Measurements from ENCODE around the gene VEGFA. TPM values are rescaled to one million over a fixed set of nuclear protein-coding genes. Genes with fewer than 3 reads are reported as not detected.

Gene VEGFA
- total and polyA plus RNA-seq, 4 donors: 45.8 to 74.3 (median 61.8) TPM

- H3K27ac ChIP-seq (ENCODE audit: low read depth, low read length): no peak overlapping the region
These were observed 23.3 kb downstream of the VEGFA start for GRCh38 chr6:43793154-43793874.

GRCh38 chr6:43793875-43794242, 23.8 kb downstream of the VEGFA start:
- no peaks in the 10 kb centered on the region for H3K9me3 ChIP-seq (ENCODE audit: control insufficient read depth, insufficient read depth, low read length)
- no peak overlapping the region for H3K4me3 ChIP-seq (ENCODE audit: low read depth, low read length)
- H3K4me1 ChIP-seq (ENCODE audit: control insufficient read depth, insufficient read depth, low read length): no peaks in the 10 kb centered on the region
- 63% methylated on average over 5 of the region's 9 CpGs for WGBS (ENCODE audit: insufficient coverage)
- DNase-seq (ENCODE audit: low read depth in 4 of 6, low spot score in 6 of 6): no peak
- H3K27ac ChIP-seq (ENCODE audit: low read depth, low read length): no peak overlapping the region
- H3K36me3 ChIP-seq (ENCODE audit: control insufficient read depth, insufficient read depth, low read length): no peaks in the 10 kb centered on the region
- H3K27me3 ChIP-seq (ENCODE audit: control insufficient read depth, insufficient read depth, low read length): no peaks in the 10 kb centered on the region

More at GRCh38 chr6:43793154-43793874, 23.3 kb downstream of the VEGFA start:
- Histone ChIP-seq H3K36me3 (ENCODE audit: control insufficient read depth, insufficient read depth, low read length) (peaks cover 1% of the 10 kb centered on the region), H3K4me3 (ENCODE audit: low read depth, low read length) (no peak overlapping the region), H3K4me1 (ENCODE audit: control insufficient read depth, insufficient read depth, low read length) (no peaks in the 10 kb centered on the region), H3K27me3 (ENCODE audit: control insufficient read depth, insufficient read depth, low read length) (no peaks in the 10 kb centered on the region), H3K9me3 (ENCODE audit: control insufficient read depth, insufficient read depth, low read length) (no peaks in the 10 kb centered on the region)
- DNase-seq (ENCODE audit: low read depth in 4 of 6, low spot score in 6 of 6): no peak
- WGBS (ENCODE audit: insufficient coverage): 76% methylated on average over 5 of the region's 5 CpGs

GRCh38 chr6:43795421-43795820, 25.4 kb downstream of the VEGFA start:
- Histone ChIP-seq H3K27ac (ENCODE audit: low read depth, low read length) (no peak overlapping the region), H3K36me3 (ENCODE audit: control insufficient read depth, insufficient read depth, low read length) (no peaks in the 10 kb centered on the region), H3K27me3 (ENCODE audit: control insufficient read depth, insufficient read depth, low read length) (no peaks in the 10 kb centered on the region), H3K4me3 (ENCODE audit: low read depth, low read length) (no peak overlapping the region), H3K9me3 (ENCODE audit: control insufficient read depth, insufficient read depth, low read length) (no peaks in the 10 kb centered on the region), H3K4me1 (ENCODE audit: control insufficient read depth, insufficient read depth, low read length) (no peaks in the 10 kb centered on the region)
- DNase-seq (ENCODE audit: low read depth in 4 of 6, low spot score in 6 of 6): no peak
- no CpG with 5 or more reads among the region's 8 CpGs for WGBS (ENCODE audit: insufficient coverage)

- WGBS (ENCODE audit: insufficient coverage): 86% methylated on average over 5 of the region's 5 CpGs
- DNase-seq (ENCODE audit: low read depth in 4 of 6, low spot score in 6 of 6): no peak
- Histone ChIP-seq H3K9me3 (ENCODE audit: control insufficient read depth, insufficient read depth, low read length) (no peaks in the 10 kb centered on the region), H3K27me3 (ENCODE audit: control insufficient read depth, insufficient read depth, low read length) (no peaks in the 10 kb centered on the region), H3K4me3 (ENCODE audit: low read depth, low read length) (no peak overlapping the region), H3K27ac (ENCODE audit: low read depth, low read length) (no peak overlapping the region), H3K36me3 (ENCODE audit: control insufficient read depth, insufficient read depth, low read length) (no peaks in the 10 kb centered on the region), H3K4me1 (ENCODE audit: control insufficient read depth, insufficient read depth, low read length) (no peaks in the 10 kb centered on the region)
These were observed 26.2 kb downstream of the VEGFA start for GRCh38 chr6:43796168-43796567.

- Histone ChIP-seq H3K4me1 (ENCODE audit: control insufficient read depth, insufficient read depth, low read length) (no peaks in the 10 kb centered on the region), H3K27ac (ENCODE audit: low read depth, low read length) (no peak overlapping the region), H3K9me3 (ENCODE audit: control insufficient read depth, insufficient read depth, low read length) (no peaks in the 10 kb centered on the region), H3K27me3 (ENCODE audit: control insufficient read depth, insufficient read depth, low read length) (no peaks in the 10 kb centered on the region), H3K4me3 (ENCODE audit: low read depth, low read length) (no peak overlapping the region), H3K36me3 (ENCODE audit: control insufficient read depth, insufficient read depth, low read length) (no peaks in the 10 kb centered on the region)
- no peak for DNase-seq (ENCODE audit: low read depth in 4 of 6, low spot score in 6 of 6)
- WGBS (ENCODE audit: insufficient coverage): 92% methylated on average over 8 of the region's 11 CpGs
These were observed 27.2 kb downstream of the VEGFA start for GRCh38 chr6:43796903-43797890.

GRCh38 chr6:43797919-43798318, 27.9 kb downstream of the VEGFA start:
- WGBS (ENCODE audit: insufficient coverage): 95% methylated on average over 11 of the region's 11 CpGs
- H3K27me3 ChIP-seq (ENCODE audit: control insufficient read depth, insufficient read depth, low read length): no peaks in the 10 kb centered on the region
- no peak for DNase-seq (ENCODE audit: low read depth in 4 of 6, low spot score in 6 of 6)
- no peaks in the 10 kb centered on the region for H3K4me1 ChIP-seq (ENCODE audit: control insufficient read depth, insufficient read depth, low read length)
- no peaks in the 10 kb centered on the region for H3K9me3 ChIP-seq (ENCODE audit: control insufficient read depth, insufficient read depth, low read length)
- H3K27ac ChIP-seq (ENCODE audit: low read depth, low read length): no peak overlapping the region
- H3K36me3 ChIP-seq (ENCODE audit: control insufficient read depth, insufficient read depth, low read length): no peaks in the 10 kb centered on the region
- no peak overlapping the region for H3K4me3 ChIP-seq (ENCODE audit: low read depth, low read length)

DNA sequence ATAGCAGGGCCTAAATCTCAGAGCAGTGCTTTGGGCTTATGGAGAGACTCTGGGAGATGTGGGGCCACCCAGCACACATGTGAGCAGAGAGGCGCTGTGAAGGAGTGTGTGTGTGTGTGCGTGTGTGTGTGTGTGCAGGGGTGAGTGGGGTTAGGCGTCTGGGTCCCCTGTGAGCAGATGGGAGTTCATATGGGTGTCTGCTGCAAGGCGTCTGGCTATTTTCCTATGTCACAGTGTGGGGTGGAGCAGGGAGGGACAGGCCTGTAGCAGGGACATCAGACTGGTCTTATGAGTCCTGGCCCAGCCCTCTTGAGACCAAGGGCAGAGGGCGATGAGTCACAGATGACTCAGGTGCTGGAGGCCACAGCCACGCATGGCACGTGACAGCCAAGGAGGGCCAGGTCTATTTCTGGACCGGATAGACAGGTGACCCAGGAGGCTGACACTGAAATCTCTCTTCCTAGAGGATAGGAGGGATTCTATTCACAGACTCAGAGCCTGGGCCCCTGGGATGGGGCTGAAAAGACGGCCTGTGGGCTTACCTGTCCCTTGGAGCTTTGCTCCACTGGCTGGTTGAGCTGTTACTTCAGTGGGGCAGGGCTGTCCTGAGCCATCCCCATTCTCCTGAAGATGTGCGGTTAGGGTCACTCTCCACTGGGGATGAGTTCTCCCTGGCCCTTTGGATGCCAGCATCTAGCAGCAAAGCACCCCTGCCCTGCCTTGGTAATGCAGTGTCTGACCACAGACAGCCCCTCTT, 28.9 kb downstream of the VEGFA start:
- Histone ChIP-seq H3K9me3 (ENCODE audit: control insufficient read depth, insufficient read depth, low read length) (no peaks in the 10 kb centered on the region), H3K27me3 (ENCODE audit: control insufficient read depth, insufficient read depth, low read length) (no peaks in the 10 kb centered on the region), H3K4me1 (ENCODE audit: control insufficient read depth, insufficient read depth, low read length) (no peaks in the 10 kb centered on the region), H3K27ac (ENCODE audit: low read depth, low read length) (no peak overlapping the region), H3K4me3 (ENCODE audit: low read depth, low read length) (no peak overlapping the region), H3K36me3 (ENCODE audit: control insufficient read depth, insufficient read depth, low read length) (no peaks in the 10 kb centered on the region)
- DNase-seq (ENCODE audit: low read depth in 4 of 6, low spot score in 6 of 6): no peak
- 87% methylated on average over 10 of the region's 10 CpGs for WGBS (ENCODE audit: insufficient coverage)

DNA sequence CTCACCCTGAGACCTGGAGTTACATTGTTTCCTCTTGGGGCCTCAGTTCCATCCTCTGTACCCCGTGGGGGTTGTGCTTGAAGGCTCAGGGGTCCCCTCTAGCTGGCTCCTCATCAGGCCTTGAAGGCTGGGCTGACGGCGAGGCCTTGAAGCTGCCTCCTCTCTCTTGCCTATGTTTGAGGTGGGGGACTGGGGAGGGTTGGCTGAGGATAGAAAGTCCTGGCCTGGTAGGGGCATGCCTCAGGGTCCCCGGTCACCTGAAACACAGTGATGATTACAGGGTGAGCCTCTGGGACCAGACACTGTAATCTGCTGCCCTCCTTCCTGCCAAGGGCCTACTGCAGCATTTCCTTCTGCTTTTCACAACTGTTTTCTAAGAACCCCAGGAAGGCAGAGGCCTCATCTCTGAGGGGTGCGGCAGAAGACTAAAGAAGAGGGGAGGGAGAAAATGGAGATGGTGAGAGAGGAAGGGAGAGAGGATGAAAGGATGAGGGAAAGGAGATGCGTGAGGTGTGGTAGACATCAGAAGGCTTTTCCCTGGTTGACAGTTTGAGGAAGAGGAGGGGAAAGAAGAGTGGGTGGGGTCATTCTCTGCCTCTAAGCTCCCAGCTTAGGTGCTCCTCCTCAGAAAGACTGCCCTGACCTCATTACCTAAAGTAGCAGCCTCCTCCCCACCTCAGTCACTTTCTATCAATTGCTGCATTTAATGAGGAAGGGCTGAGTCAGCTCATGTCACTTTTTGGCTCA, 29.7 kb downstream of the VEGFA start:
- Histone ChIP-seq H3K4me1 (ENCODE audit: control insufficient read depth, insufficient read depth, low read length) (no peaks in the 10 kb centered on the region), H3K27me3 (ENCODE audit: control insufficient read depth, insufficient read depth, low read length) (no peaks in the 10 kb centered on the region), H3K4me3 (ENCODE audit: low read depth, low read length) (no peak overlapping the region), H3K36me3 (ENCODE audit: control insufficient read depth, insufficient read depth, low read length) (no peaks in the 10 kb centered on the region), H3K9me3 (ENCODE audit: control insufficient read depth, insufficient read depth, low read length) (no peaks in the 10 kb centered on the region), H3K27ac (ENCODE audit: low read depth, low read length) (no peak overlapping the region)
- DNase-seq (ENCODE audit: low read depth in 4 of 6, low spot score in 6 of 6): no peak
- 74% methylated on average over 6 of the region's 6 CpGs for WGBS (ENCODE audit: insufficient coverage)

DNA sequence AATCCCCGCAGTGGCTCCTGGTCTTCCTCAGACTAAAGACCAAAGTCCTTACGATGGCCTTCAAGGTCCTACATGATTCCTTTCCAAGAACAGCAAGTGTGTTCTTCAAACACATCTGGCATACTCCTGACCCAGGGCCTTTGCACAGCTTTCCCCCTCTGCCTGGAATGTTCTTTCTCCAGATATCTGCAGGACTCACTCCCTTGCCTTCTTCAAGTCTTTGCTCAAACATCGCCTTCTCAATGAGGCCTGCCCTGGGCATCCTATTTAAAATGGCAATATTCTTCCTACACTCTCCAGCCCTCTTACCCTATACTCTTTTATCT, 30.2 kb downstream of the VEGFA start:
- DNase-seq (ENCODE audit: low read depth in 4 of 6, low spot score in 6 of 6): no peak
- H3K27ac ChIP-seq (ENCODE audit: low read depth, low read length): no peak overlapping the region
- H3K9me3 ChIP-seq (ENCODE audit: control insufficient read depth, insufficient read depth, low read length): no peaks in the 10 kb centered on the region
- H3K4me3 ChIP-seq (ENCODE audit: low read depth, low read length): no peak overlapping the region
- no peaks in the 10 kb centered on the region for H3K4me1 ChIP-seq (ENCODE audit: control insufficient read depth, insufficient read depth, low read length)
- WGBS (ENCODE audit: insufficient coverage): 92% methylated on average over 3 of the region's 3 CpGs
- H3K36me3 ChIP-seq (ENCODE audit: control insufficient read depth, insufficient read depth, low read length): no peaks in the 10 kb centered on the region
- H3K27me3 ChIP-seq (ENCODE audit: control insufficient read depth, insufficient read depth, low read length): no peaks in the 10 kb centered on the region

All from spinal cord (tissue), 10 donors.